OCI-LY1 (cell line): ENCODE results near the gene SOX10.

Source experiments
- CTCF ChIP-seq: fragments of 200-600 bp; sonication (generic), shearing (Covaris generic); IDR thresholded peaks from 2 replicates; pipeline ENCODE4 v1.5.1; 2017; ENCODE audit warnings: mild to moderate bottlenecking, antibody characterized with exemption, low read length, moderate library complexity, mixed read lengths
- EZH2 ChIP-seq: fragments of 200-600 bp; sonication (generic), shearing (Covaris generic); IDR thresholded peaks from 2 replicates; pipeline ENCODE4 v1.8.0; 2017; ENCODE audit warnings: borderline replicate concordance, mixed run types, mild to moderate bottlenecking, antibody characterized with exemption, low read length, moderate library complexity, mixed read lengths

- TF ChIP-seq CTCF (no peak), EZH2 (no peak)
Observed at GRCh38 chr22:38005943-38006342, 21.6 kb upstream of the SOX10 start.
